H1 (cell line): Measurements from ENCODE around the gene NSD2. TPM values are rescaled to one million over a fixed set of nuclear protein-coding genes. Genes with fewer than 3 reads are reported as not detected.

Source experiments
- CTCF ChIA-PET: fragments of 300-600 bp; sonication (Branson Sonifier 250); formaldehyde crosslinking; loops from one replicate; lab custom pipeline; 2021; ENCODE audit not compliant: partially characterized antibody; lab: Charles Lee
- POLR2A ChIA-PET: fragments of 300-600 bp; sonication (Branson Sonifier 250); formaldehyde crosslinking; loops from one replicate; lab custom pipeline; 2021; ENCODE audit warnings: inconsistent platforms; ENCODE audit not compliant: partially characterized antibody; lab: Charles Lee
- DNase-seq, 2 experiments: peaks; one replicate each; pipeline versions ENCODE4 v3.0.0 to v3.0.0-alpha.2; 2010 to 2022; ENCODE audit warnings: low spot score in 2 of 2, low read depth in 1 of 2, mixed read lengths in 1 of 2
- FAIRE-seq: peaks from 2 replicates; lab custom pipeline; 2011; peaks lifted over from hg19 to GRCh38; lab: Jason Lieb, UNC
- H2AFZ ChIP-seq: 2 replicates; pipeline ENCODE4 v1.8.1; 2012; ENCODE audit warnings: low read length, inconsistent platforms
- H2AK5ac ChIP-seq: 2 replicates; pipeline ENCODE4 v1.6.1; 2013; ENCODE audit warnings: low read depth, low read length
- H2BK120ac ChIP-seq: replicated peaks from 2 replicates; pipeline ENCODE3; 2013; ENCODE audit warnings: low read depth, low read length, inconsistent platforms
- H2BK12ac ChIP-seq: 2 replicates; pipeline ENCODE4 v1.6.1; 2013; ENCODE audit warnings: low read depth, low read length
- H2BK15ac ChIP-seq: 2 replicates; pipeline ENCODE4 v1.6.1; 2013; ENCODE audit warnings: low read length
- H2BK20ac ChIP-seq: 2 replicates; pipeline ENCODE4 v1.6.1; 2013; ENCODE audit warnings: low read length
- H2BK5ac ChIP-seq: 2 replicates; pipeline ENCODE4 v1.6.1; 2013; ENCODE audit warnings: low read depth, low read length
- H3K14ac ChIP-seq: 2 replicates; pipeline ENCODE4 v1.6.1; 2013; ENCODE audit warnings: inconsistent platforms; ENCODE audit not compliant: insufficient read length
- H3K18ac ChIP-seq: 2 replicates; pipeline ENCODE4 v1.6.1; 2013; ENCODE audit warnings: low read length; ENCODE audit errors: extremely low read depth
- H3K23ac ChIP-seq: 2 replicates; pipeline ENCODE4 v1.6.1; 2013; ENCODE audit warnings: inconsistent platforms; ENCODE audit not compliant: insufficient read length
- H3K23me2 ChIP-seq: 2 replicates; pipeline ENCODE4 v1.6.1; 2013; ENCODE audit warnings: low read depth, low read length
- H3K27ac ChIP-seq: 2 replicates; pipeline ENCODE4 v1.6.1; 2011; ENCODE audit warnings: low read depth, low read length, inconsistent platforms
- H3K27me3 ChIP-seq, 4 experiments: replicated peaks in 1 of 4; 1 replicate in 1 of 4; 2 replicates in 3 of 4; pipeline versions ENCODE4 v1.6.1 to v1.8.1; 2011 to 2013; ENCODE audit warnings: low read length in 3 of 4, mild to moderate bottlenecking in 3 of 4, inconsistent platforms in 2 of 4, mixed read lengths in 2 of 4, moderate library complexity in 1 of 4; ENCODE audit not compliant: control insufficient read depth in 3 of 4, insufficient read depth in 3 of 4; ENCODE audit errors: extremely low read depth in 1 of 4
- H3K36me3 ChIP-seq, 4 experiments: 2 replicates each; pipeline versions ENCODE4 v1.6.1 to v1.8.1; 2011 to 2013; ENCODE audit warnings: mild to moderate bottlenecking in 4 of 4, low read length in 3 of 4, moderate library complexity in 2 of 4, control low read depth in 1 of 4, inconsistent platforms in 1 of 4; ENCODE audit not compliant: insufficient read depth in 4 of 4, control insufficient read depth in 2 of 4
- H3K4ac ChIP-seq: replicated peaks from 2 replicates; pipeline ENCODE3; 2013; ENCODE audit warnings: low read length, low read depth, mixed read lengths, inconsistent platforms; ENCODE audit not compliant: insufficient read length
- H3K4me1 ChIP-seq, 4 experiments: replicated peaks in 1 of 4; 1 replicate in 1 of 4; 2 replicates in 3 of 4; pipeline versions ENCODE4 v1.6.1 to v1.8.1; 2011 to 2013; ENCODE audit warnings: low read length in 3 of 4, inconsistent platforms in 2 of 4, mixed read lengths in 1 of 4; ENCODE audit not compliant: insufficient read depth in 4 of 4, control insufficient read depth in 3 of 4
- H3K4me2 ChIP-seq, 2 experiments: 2 replicates each; pipeline versions ENCODE4 v1.6.1 to v1.8.1; 2011 to 2013; ENCODE audit warnings: low read depth in 2 of 2, low read length in 2 of 2, control low read depth in 1 of 2, inconsistent platforms in 1 of 2, mild to moderate bottlenecking in 1 of 2; ENCODE audit not compliant: insufficient read depth in 1 of 2
- H3K4me3 ChIP-seq, 4 experiments: fragments of 200-600, 300-600 bp in 1 of 4; sonication (generic), shearing (Covaris generic), sonication (Bioruptor Twin) in 1 of 4; 2 replicates each; pipeline versions ENCODE4 v1.5.1 to v1.8.1; 2011 to 2016; ENCODE audit warnings: low read length in 4 of 4, low read depth in 3 of 4, control low read depth in 2 of 4, inconsistent platforms in 2 of 4, mild to moderate bottlenecking in 2 of 4, mixed read lengths in 1 of 4, moderate library complexity in 1 of 4; ENCODE audit not compliant: insufficient read depth in 2 of 4; ENCODE audit errors: extremely low read depth in 1 of 4
- H3K56ac ChIP-seq: replicated peaks from 2 replicates; pipeline ENCODE3; 2013; ENCODE audit warnings: low read depth, mild to moderate bottlenecking, mixed read lengths, low read length, inconsistent platforms; ENCODE audit not compliant: insufficient read length
- H3K79me1 ChIP-seq: 2 replicates; pipeline ENCODE4 v1.6.1; 2013; ENCODE audit warnings: low read depth, low read length, control low read depth
- H3K79me2 ChIP-seq, 2 experiments: 2 replicates each; pipeline versions ENCODE4 v1.6.1 to v1.8.1; 2012 to 2013; ENCODE audit warnings: low read length in 2 of 2, mild to moderate bottlenecking in 2 of 2, inconsistent platforms in 1 of 2; ENCODE audit not compliant: insufficient read depth in 2 of 2, control insufficient read depth in 1 of 2
- H3K9ac ChIP-seq, 4 experiments: replicated peaks in 1 of 4; 1 replicate in 1 of 4; 2 replicates in 3 of 4; pipeline versions ENCODE4 v1.6.1 to v1.8.1; 2011 to 2013; ENCODE audit warnings: low read depth in 3 of 4, low read length in 3 of 4, control low read depth in 2 of 4, mild to moderate bottlenecking in 2 of 4, moderate library complexity in 2 of 4, inconsistent platforms in 1 of 4; ENCODE audit errors: extremely low read depth in 1 of 4
- H3K9me3 ChIP-seq, 2 experiments: 2 replicates each; pipeline versions ENCODE4 v1.6.1 to v1.8.1; 2012 to 2013; ENCODE audit warnings: mild to moderate bottlenecking in 2 of 2, moderate library complexity in 2 of 2, control low read depth in 1 of 2, inconsistent platforms in 1 of 2, low read depth in 1 of 2, low read length in 1 of 2, mixed read lengths in 1 of 2; ENCODE audit not compliant: insufficient read depth in 2 of 2
- H4K20me1 ChIP-seq, 2 experiments: replicated peaks in 1 of 2; 2 replicates each; pipeline versions ENCODE3 to v1.8.1; 2011 to 2013; ENCODE audit warnings: inconsistent platforms in 2 of 2, low read length in 2 of 2, mild to moderate bottlenecking in 1 of 2; ENCODE audit not compliant: insufficient read depth in 2 of 2, control insufficient read depth in 1 of 2
- H4K5ac ChIP-seq: 2 replicates; pipeline ENCODE4 v1.6.1; 2013; ENCODE audit warnings: low read length, low read depth, mixed read lengths, inconsistent platforms; ENCODE audit not compliant: insufficient read length
- H4K8ac ChIP-seq: 2 replicates; pipeline ENCODE4 v1.8.0; 2013; ENCODE audit warnings: mild to moderate bottlenecking, moderate library complexity, low read length, inconsistent platforms; ENCODE audit not compliant: insufficient read depth; ENCODE audit errors: extremely low read depth
- H4K91ac ChIP-seq: replicated peaks from 2 replicates; pipeline ENCODE3; 2013; ENCODE audit warnings: low read length, mixed read lengths, inconsistent platforms; ENCODE audit not compliant: insufficient read length
- HDAC2 ChIP-seq, 2 experiments: fragments of 300-600 bp in 1 of 2; sonication (generic) in 1 of 2; IDR thresholded peaks; 2 replicates each; pipeline ENCODE4 v1.6.1; 2011 to 2012; ENCODE audit warnings: low read depth in 2 of 2, low read length in 2 of 2, mild to moderate bottlenecking in 2 of 2, moderate library complexity in 2 of 2, borderline replicate concordance in 1 of 2, inconsistent platforms in 1 of 2
- JUN ChIP-seq: IDR thresholded peaks from 2 replicates; pipeline ENCODE4 v1.6.1; 2011; ENCODE audit warnings: low read depth, mild to moderate bottlenecking, improper control_type of control experiment, low read length
- NRF1 ChIP-seq: IDR thresholded peaks from 2 replicates; pipeline ENCODE4 v1.6.1; 2011; ENCODE audit warnings: mild to moderate bottlenecking, low read depth, low read length, improper control_type of control experiment
- RFX5 ChIP-seq: IDR thresholded peaks from 2 replicates; pipeline ENCODE4 v1.6.1; 2011; ENCODE audit warnings: low read depth, low read length, improper control_type of control experiment, borderline replicate concordance
- RNF2 ChIP-seq: fragments of 200-900, 300-1000 bp; sonication (generic); IDR thresholded peaks from 2 replicates; pipeline ENCODE4 v1.7.1; 2016; ENCODE audit warnings: borderline replicate concordance, low read depth, mild to moderate bottlenecking, antibody characterized with exemption, low read length; ENCODE audit not compliant: poor library complexity, severe bottlenecking; ENCODE audit errors: missing control alignments
- SRF ChIP-seq: IDR thresholded peaks from 2 replicates; pipeline ENCODE4 v1.6.1; 2011; ENCODE audit warnings: mild to moderate bottlenecking, low read depth, low read length, moderate library complexity
- WGBS, 2 experiments: shearing (Covaris generic) in 1 of 2; methylation state at CpG; one replicate each; pipeline versions ENCODE4 v1.1.6 to v1.1.7; 2013 to 2015; ENCODE audit warnings: low lambda C conversion rate in 2 of 2, mixed read lengths in 2 of 2, inconsistent platforms in 1 of 2, low coverage in 1 of 2, missing lambda C conversion rate in 1 of 2; ENCODE audit not compliant: insufficient replicate concordance in 2 of 2, insufficient coverage in 1 of 2, insufficient read length in 1 of 2; ENCODE audit errors: extremely low coverage in 1 of 2, missing lambda C conversion rate in 1 of 2; 5-methylcytosine and 5-hydroxymethylcytosine counted together
- polyA plus RNA-seq, 7 experiments: library from polyadenylated mRNA; depleted of rRNA in 3 of 7; stranded (reverse) in 5 of 7; unstranded in 2 of 7; fragments of >200 nt in 5 of 7; fragments of 200-250 nt in 2 of 7; gene quantifications; 1 replicate in 5 of 7; 2 replicates in 1 of 7; 4 replicates in 1 of 7; pipeline versions ENCODE4 v1.2.1 to v1.2.3, GENCODE V29; 2011 to 2013; ENCODE audit warnings: missing spikeins in 2 of 7, mixed read lengths in 2 of 7
- total RNA-seq: library from RNA; stranded (reverse); fragmentation: NEBNext Ultra II Directional; extraction: Animal tissue kit (Norgen Biotek cat#: 25700); gene quantifications from 2 replicates; pipeline ENCODE4 v1.2.1, GENCODE V29; 2021

NSD2 gene
- total and polyA plus RNA-seq, 2 of the 8 experiments (the other 6 are each of a cell fraction or from before 2014, with no cell fraction given): 26.7 to 129 TPM

DNA sequence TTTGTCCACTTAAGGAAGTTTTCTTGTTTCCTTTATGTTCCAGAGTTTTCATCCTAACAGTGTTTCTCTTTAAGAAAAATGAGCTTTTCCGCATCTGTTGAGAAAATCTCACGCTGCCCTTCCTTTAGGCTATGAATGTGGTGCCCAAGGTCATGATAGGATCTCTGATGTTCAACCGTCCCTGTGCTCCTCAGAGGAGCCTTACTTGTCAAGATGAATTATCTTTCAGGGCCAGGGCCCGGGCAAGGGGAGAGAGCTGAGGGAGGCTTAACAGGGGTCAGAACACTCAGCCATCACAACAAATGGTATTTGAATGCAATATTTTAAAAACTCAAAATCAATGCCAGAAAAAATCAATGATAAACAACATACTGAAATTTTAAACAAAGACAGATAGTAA lies 143.8 kb downstream of the NSD2 start:
- ChIA-PET POLR2A (no interaction called here), CTCF (interaction anchor here (1.1 to 1.9 kb wide), 2 partner anchors 22 to 122 kb away, joined by 3 to 7 read pairs; no protein-coding TSS in a partner anchor)
- Histone ChIP-seq H3K18ac (no peak overlapping the region), H2BK20ac (no peak overlapping the region), H3K27me3 (peaks cover 0 to 3% (median 0%) of the 10 kb centered on the region in 4 experiments; a peak in 1 of 7 replicates), H4K91ac (no peak overlapping the region), H3K79me2 (no peaks in the 10 kb centered on the region), H2AFZ (no peak overlapping the region), H3K56ac (no peak overlapping the region), H4K5ac (no peak overlapping the region), H3K23me2 (no peaks in the 10 kb centered on the region), H2BK5ac (no peak overlapping the region), H2BK120ac (no peak overlapping the region), H3K4ac (no peak overlapping the region), H2BK15ac (no peak overlapping the region), H3K79me1 (no peaks in the 10 kb centered on the region), H2BK12ac (no peak overlapping the region), H4K8ac (no peak overlapping the region), H3K36me3 (no peaks in the 10 kb centered on the region), H3K4me2 (no peak overlapping the region), H3K4me1 (no peaks in the 10 kb centered on the region), H3K4me3 (no peak overlapping the region), H3K23ac (no peak overlapping the region), H4K20me1 (no peaks in the 10 kb centered on the region), H3K9ac (no peak overlapping the region), H3K9me3 (no peaks in the 10 kb centered on the region), H3K27ac (no peak overlapping the region), H2AK5ac (no peak overlapping the region), H3K14ac (no peak overlapping the region)
- no peak for FAIRE-seq
- 88% methylated on average over 4 of the region's 4 CpGs; no CpG with 5 or more reads in 1 of the 2 experiments for WGBS, 2 experiments
- DNase-seq: no peak
- TF ChIP-seq NRF1 (no peak), JUN (no peak), RNF2 (no peak), SRF (no peak), HDAC2 (IDR thresholded peaks at IDR 0.05; ENCODE audit: borderline replicate concordance in 1 of 2, low read depth in 2 of 2, low read length in 2 of 2) (no peak), RFX5 (no peak)
